GM12801 (cell line): ENCODE data around the gene ABCD3.

Experiments
- TF ChIP-seq, protein P1 (sequence below): IDR thresholded peaks from one replicate; pipeline ENCODE4 v1.5.1; 2011; ENCODE audit warnings: control low read depth; ENCODE audit not compliant: insufficient read length; ENCODE audit errors: extremely low read depth

The ABCD3 gene

DNA sequence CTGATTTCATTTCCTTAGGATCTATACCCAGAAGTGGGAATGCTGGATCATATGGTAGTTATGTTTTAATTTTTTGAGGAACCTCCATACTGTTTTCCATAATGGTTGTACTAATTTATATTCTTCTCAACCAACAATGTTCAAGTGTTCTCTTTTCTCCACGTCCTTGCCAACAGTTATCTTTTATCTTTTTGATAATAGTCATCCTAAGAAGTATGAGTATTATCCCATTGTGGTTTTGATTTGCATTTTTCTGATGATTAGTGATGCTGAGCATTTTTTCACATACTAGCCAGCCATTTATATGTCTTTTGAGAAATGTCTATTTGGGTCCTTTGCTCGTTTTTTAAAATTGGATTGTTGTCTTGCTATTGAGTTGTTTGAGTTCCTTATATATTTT, 38.5 kb downstream of the ABCD3 start:
- TF ChIP-seq, protein P1, sequence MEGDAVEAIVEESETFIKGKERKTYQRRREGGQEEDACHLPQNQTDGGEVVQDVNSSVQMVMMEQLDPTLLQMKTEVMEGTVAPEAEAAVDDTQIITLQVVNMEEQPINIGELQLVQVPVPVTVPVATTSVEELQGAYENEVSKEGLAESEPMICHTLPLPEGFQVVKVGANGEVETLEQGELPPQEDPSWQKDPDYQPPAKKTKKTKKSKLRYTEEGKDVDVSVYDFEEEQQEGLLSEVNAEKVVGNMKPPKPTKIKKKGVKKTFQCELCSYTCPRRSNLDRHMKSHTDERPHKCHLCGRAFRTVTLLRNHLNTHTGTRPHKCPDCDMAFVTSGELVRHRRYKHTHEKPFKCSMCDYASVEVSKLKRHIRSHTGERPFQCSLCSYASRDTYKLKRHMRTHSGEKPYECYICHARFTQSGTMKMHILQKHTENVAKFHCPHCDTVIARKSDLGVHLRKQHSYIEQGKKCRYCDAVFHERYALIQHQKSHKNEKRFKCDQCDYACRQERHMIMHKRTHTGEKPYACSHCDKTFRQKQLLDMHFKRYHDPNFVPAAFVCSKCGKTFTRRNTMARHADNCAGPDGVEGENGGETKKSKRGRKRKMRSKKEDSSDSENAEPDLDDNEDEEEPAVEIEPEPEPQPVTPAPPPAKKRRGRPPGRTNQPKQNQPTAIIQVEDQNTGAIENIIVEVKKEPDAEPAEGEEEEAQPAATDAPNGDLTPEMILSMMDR = no peak

DNA sequence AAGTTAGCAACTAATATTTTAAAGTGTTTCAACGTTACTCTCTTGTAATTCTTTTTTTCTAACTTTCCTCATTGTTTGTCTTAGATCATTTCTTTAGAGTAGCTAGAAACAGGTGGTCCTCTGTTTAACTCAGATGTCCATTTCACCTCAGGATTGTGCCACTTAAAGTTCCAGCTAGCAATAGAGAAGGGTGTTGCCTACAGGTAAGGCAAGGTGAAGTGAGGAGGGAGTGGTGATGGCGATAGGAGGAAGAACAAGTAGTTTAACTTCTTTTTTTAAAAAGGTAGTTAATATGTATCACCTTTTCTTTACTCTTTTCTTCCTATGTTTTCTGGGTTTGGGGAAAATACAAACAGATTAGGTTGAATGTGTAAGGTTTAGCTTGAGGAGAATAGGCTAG, 44.4 kb downstream of the ABCD3 start:
- TF ChIP-seq, protein P1 = no peak

DNA sequence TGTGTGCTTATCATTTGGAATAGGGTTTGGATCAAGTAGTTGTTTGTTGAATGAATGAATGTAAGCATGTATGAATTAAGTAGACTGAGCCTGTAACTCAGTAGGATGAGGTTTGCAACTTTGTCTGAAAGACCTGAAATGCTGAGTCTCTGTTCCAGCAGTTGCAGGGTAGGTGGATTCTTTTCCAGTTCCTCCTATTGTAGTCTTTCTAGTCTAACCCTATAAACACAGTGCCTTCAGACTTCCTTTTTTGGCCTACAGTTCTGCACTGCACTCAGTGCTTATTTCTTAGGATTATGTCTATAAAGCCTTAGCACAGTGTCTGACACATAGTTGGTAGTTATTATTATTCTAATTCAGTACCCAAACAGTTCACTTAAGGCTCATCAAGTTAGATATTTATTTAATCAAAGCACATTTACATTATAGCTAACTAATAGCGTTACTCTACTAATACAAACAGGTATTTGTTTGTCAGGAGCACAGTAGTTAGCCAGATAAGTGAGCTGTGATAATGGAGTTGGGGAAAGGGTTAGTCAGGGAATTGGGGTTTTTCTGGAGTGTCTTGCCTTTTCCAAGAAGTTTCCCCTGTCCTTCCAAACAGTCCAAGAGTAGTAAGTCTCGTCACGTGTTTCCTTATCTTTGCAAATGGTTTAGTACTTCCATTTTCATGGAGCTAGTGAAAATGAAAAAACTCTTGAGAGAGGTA, 45.0 kb downstream of the ABCD3 start:
- TF ChIP-seq, protein P1 = no peak

DNA sequence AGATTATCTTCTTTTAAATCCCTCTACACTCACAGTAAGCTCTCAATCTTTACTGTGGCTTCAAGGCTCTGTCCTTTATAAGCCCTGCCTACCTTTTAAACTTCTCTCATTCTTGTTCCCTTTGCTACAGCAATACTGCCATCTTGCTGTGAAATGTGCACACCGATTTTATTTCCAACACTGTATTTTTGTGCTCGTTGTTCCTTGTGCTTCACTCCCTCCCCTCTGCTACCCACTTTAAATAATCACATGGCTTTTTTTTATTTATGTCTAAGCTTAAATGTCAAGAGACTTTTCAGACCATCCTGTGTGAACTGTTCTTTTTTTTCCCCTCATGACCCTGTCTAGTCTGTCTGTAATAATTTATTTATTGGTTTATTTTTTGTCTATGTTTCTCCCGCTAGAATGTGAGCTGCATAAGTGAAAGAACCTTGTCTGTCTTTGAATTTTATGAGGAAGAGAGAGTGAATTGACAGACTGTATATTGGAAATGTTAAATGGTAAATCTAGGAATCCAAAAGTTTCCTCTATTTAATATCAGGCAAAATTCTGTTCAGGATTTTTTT, 45.7 kb downstream of the ABCD3 start:
- TF ChIP-seq, protein P1 = no peak

DNA sequence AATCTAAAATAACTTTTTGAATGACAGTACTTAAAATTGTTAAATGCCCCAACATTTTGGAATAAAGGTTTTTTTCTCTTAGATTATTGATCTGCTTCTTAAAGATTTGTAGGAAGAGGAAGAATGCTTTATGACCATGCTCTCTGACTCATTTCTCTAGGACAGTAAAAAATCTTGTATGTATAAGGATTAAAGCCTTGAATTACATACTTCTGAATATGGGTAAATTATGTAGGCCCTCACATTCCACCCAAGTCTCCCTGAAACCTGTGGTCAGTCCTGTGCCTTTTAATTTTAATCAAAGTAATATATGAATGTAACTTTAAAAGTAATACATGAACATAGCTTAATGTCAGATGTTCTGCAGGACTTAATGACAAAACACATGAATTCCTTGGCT, 50.5 kb downstream of the ABCD3 start:
- TF ChIP-seq, protein P1 = no peak

DNA sequence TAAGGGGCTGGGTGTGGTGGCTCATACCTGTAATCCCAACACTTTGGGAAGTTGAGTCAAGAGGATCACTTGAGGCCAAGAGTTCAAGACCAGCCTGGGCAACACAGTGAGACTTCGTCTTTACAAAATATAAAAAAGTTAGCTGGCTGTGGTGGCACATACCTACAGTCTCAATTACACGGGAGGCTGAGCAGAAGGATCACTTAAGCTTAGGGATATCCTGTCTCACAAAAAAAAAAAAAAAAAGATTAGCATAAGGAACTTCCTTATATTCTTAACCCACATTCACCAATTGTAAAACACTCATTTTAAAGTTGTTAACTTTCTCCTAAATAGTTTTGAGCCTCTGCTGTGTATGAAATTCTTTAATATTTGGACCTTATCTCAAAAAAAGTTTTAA, 53.1 kb downstream of the ABCD3 start:
- TF ChIP-seq, protein P1 = no peak

DNA sequence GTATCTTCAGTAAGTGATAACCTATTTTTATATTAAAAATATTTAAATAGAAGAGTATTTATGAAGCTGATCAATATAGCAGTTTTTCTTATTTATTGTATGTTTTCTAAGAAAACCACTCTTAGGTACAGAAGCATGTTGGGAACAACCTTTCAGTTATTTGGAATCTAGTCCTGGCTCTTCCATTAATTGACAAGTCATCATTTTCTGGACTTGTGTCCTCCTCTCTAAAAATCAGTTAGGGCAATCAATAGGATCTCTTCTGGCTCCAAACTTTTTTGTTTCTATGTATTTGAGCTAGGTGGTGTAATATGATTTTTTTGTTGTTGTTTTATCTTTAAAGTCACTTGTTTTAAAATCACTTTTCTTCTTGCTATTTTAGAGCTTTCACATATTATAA, 57.0 kb downstream of the ABCD3 start:
- TF ChIP-seq, protein P1 = no peak
